ENCODE data around the gene SLC28A1. TPM values are rescaled to one million over a fixed set of nuclear protein-coding genes. Genes with fewer than 3 reads are reported as not detected.

SLC28A1 gene
- total RNA-seq, 1 donor from 2014 or later: not detected

DNA sequence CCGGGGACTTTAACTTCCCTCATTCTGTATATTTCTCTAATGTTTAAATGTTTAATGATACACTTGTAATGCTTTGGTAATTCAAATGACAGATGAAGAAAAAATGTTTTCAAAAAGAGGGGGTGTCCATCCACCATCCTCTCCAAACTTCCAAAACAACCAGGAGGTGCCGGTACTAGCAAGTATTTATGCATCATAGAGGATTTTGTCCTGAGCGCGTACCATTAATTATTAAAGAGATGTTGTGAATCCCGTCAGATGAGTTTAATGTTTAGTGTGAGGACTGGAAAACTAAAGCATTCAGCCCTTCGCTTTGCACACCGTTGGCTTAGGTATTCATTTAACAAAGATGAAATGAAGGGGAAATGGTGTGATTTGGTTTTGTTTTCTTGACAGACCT lies 1.3 kb downstream of the SLC28A1 start:
- H3K36me3 ChIP-seq (ENCODE audit: insufficient read depth, low read length): no peaks in the 10 kb centered on the region
- H4K20me1 ChIP-seq (ENCODE audit: insufficient read depth, low read length): no peaks in the 10 kb centered on the region
- Mint-ChIP-seq H3K4me1 (ENCODE audit: low read depth, unreplicated experiment) (peaks cover 4% of the 10 kb centered on the region), H3K27ac (ENCODE audit: unreplicated experiment) (no peak overlapping the region), H3K27me3 (ENCODE audit: low read depth, unreplicated experiment) (peaks cover 16% of the 10 kb centered on the region), H3K4me3 (ENCODE audit: unreplicated experiment) (no peak overlapping the region), H3K9me3 (ENCODE audit: unreplicated experiment) (no peaks in the 10 kb centered on the region), H3K36me3 (ENCODE audit: low read depth, unreplicated experiment) (peaks cover 4% of the 10 kb centered on the region)
- H3K27me3 ChIP-seq (ENCODE audit: insufficient read depth, low read length): no peaks in the 10 kb centered on the region
- no peaks in the 10 kb centered on the region for H3K4me1 ChIP-seq (ENCODE audit: insufficient read depth, low read length)
- H2AFZ ChIP-seq (ENCODE audit: low read depth, low read length): no peak overlapping the region
- no peak overlapping the region for H3K4me2 ChIP-seq (ENCODE audit: low read length)
- TF ChIP-seq CTCF (IDR thresholded peaks at IDR 0.05; ENCODE audit: insufficient read depth, low read depth, low read length): no peak
- no peak for TF ChIP-seq EZH2 (IDR thresholded peaks at IDR 0.05; ENCODE audit: insufficient read depth, low read length)
- H3K9ac ChIP-seq (ENCODE audit: low read length): no peak overlapping the region
- no peaks in the 10 kb centered on the region for H3K79me2 ChIP-seq (ENCODE audit: insufficient read depth, low read length)
- DNase-seq (ENCODE audit: low read depth): no peak
- no peak overlapping the region for H3K27ac ChIP-seq (ENCODE audit: low read depth, low read length)
- no peak for FAIRE-seq
- H3K9me3 ChIP-seq (ENCODE audit: insufficient read depth, low read depth, low read length): no peaks in the 10 kb centered on the region
- H3K4me3 ChIP-seq (ENCODE audit: insufficient read depth, low read depth, low read length): no peak overlapping the region

DNA sequence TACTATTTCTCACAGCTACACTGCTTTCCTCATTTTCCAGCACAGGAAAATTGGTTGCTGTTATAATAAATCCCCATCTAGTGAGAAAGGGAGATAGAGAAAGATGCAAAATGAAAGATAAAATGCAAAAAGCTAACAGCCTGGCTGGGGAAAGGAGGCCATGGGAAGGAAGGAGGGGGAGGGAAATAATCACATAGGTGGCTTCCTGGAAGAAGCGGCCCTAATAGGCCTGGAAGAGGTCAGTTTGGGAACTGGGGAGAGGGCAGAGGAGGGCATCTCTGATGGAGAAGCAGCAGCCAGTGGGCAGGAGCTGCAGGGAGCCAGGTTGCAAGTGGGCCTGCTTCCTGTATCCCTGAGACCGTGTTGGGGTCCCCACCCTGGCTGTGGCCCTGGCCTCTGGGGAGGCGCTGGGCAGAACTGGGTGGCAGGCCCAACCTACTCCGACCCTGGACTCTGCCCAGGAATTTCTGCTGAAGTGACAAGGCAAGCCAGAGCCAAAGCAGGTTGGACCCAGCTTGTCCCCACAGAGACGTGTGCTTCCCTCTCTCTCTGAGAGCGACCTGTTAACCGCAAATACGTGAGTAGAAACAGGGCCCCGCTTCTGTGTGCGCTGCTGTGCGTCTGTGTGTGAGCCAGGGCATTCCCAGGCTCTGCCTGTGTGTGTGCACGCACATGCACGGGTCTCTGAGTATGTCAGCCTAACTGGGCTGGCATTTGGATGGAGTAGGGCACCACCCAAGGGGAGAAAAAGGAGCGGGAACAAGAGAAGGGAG lies 1.9 kb downstream of the SLC28A1 start:
- FAIRE-seq (no peak), DNase-seq (ENCODE audit: low read depth) (no peak)
- TF ChIP-seq EZH2 (IDR thresholded peaks at IDR 0.05; ENCODE audit: insufficient read depth, low read length) (no peak), CTCF (IDR thresholded peaks at IDR 0.05; ENCODE audit: insufficient read depth, low read depth, low read length) (no peak)
- Histone ChIP-seq H3K9me3 (ENCODE audit: insufficient read depth, low read depth, low read length) (no peaks in the 10 kb centered on the region), H3K79me2 (ENCODE audit: insufficient read depth, low read length) (no peaks in the 10 kb centered on the region), H3K27me3 (ENCODE audit: insufficient read depth, low read length) (no peaks in the 10 kb centered on the region), H2AFZ (ENCODE audit: low read depth, low read length) (no peak overlapping the region), H3K4me3 (ENCODE audit: insufficient read depth, low read depth, low read length) (no peak overlapping the region), H3K4me2 (ENCODE audit: low read length) (no peak overlapping the region), H3K4me1 (ENCODE audit: insufficient read depth, low read length) (no peaks in the 10 kb centered on the region), H3K36me3 (ENCODE audit: insufficient read depth, low read length) (no peaks in the 10 kb centered on the region), H3K27ac (ENCODE audit: low read depth, low read length) (no peak overlapping the region), H3K9ac (ENCODE audit: low read length) (no peak overlapping the region), H4K20me1 (ENCODE audit: insufficient read depth, low read length) (no peaks in the 10 kb centered on the region)
- Mint-ChIP-seq H3K27me3 (ENCODE audit: low read depth, unreplicated experiment) (peaks cover 19% of the 10 kb centered on the region), H3K27ac (ENCODE audit: unreplicated experiment) (no peak overlapping the region), H3K4me1 (ENCODE audit: low read depth, unreplicated experiment) (peaks cover 4% of the 10 kb centered on the region), H3K9me3 (ENCODE audit: unreplicated experiment) (peaks cover 2% of the 10 kb centered on the region), H3K36me3 (ENCODE audit: low read depth, unreplicated experiment) (peaks cover 1% of the 10 kb centered on the region), H3K4me3 (ENCODE audit: unreplicated experiment) (no peak overlapping the region)

GRCh38 chr15:84886984-84887299 lies 2.5 kb downstream of the SLC28A1 start:
- Histone ChIP-seq H2AFZ (ENCODE audit: low read depth, low read length) (no peak overlapping the region), H3K4me1 (ENCODE audit: insufficient read depth, low read length) (no peaks in the 10 kb centered on the region), H3K9me3 (ENCODE audit: insufficient read depth, low read depth, low read length) (no peaks in the 10 kb centered on the region), H3K36me3 (ENCODE audit: insufficient read depth, low read length) (no peaks in the 10 kb centered on the region), H3K27me3 (ENCODE audit: insufficient read depth, low read length) (no peaks in the 10 kb centered on the region), H3K79me2 (ENCODE audit: insufficient read depth, low read length) (no peaks in the 10 kb centered on the region), H4K20me1 (ENCODE audit: insufficient read depth, low read length) (no peaks in the 10 kb centered on the region), H3K27ac (ENCODE audit: low read depth, low read length) (no peak overlapping the region), H3K9ac (ENCODE audit: low read length) (no peak overlapping the region), H3K4me2 (ENCODE audit: low read length) (no peak overlapping the region), H3K4me3 (ENCODE audit: insufficient read depth, low read depth, low read length) (no peak overlapping the region)
- H3K4me3 Mint-ChIP-seq (ENCODE audit: unreplicated experiment): no peak overlapping the region
- TF ChIP-seq EZH2 (IDR thresholded peaks at IDR 0.05; ENCODE audit: insufficient read depth, low read length) (no peak), CTCF (IDR thresholded peaks at IDR 0.05; ENCODE audit: insufficient read depth, low read depth, low read length) (no peak)
- DNase-seq (ENCODE audit: low read depth) (no peak), FAIRE-seq (no peak)
- no peak overlapping the region for H3K27ac Mint-ChIP-seq (ENCODE audit: unreplicated experiment)
- H3K27me3 Mint-ChIP-seq (ENCODE audit: low read depth, unreplicated experiment): peaks cover 23% of the 10 kb centered on the region
- peaks cover 2% of the 10 kb centered on the region for H3K9me3 Mint-ChIP-seq (ENCODE audit: unreplicated experiment)
- H3K36me3 Mint-ChIP-seq (ENCODE audit: low read depth, unreplicated experiment): no peaks in the 10 kb centered on the region
- peaks cover 4% of the 10 kb centered on the region for H3K4me1 Mint-ChIP-seq (ENCODE audit: low read depth, unreplicated experiment)
